Tibial nerve (tissue), 4 donors: ENCODE measurements around the gene BTBD10. TPM values are rescaled to one million over a fixed set of nuclear protein-coding genes. Genes with fewer than 3 reads are reported as not detected.

Experiments used
- DNase-seq, 2 donors: peaks; one replicate each; pipeline ENCODE4 v3.0.0-alpha.2; 2019; ENCODE audit warnings: low spot score in 2 of 2
- H3K27ac ChIP-seq, 4 donors: fragments of 200-600 bp; sonication (generic) in 3 of 4; one replicate each; pipeline ENCODE4 v1.5.1; 2017 to 2019; ENCODE audit warnings: mild to moderate bottlenecking in 1 of 4
- H3K27me3 ChIP-seq, 2 donors: fragments of 200-600 bp; sonication (generic) in 1 of 2; one replicate each; pipeline versions ENCODE4 v1.5.1 to v1.6.0; 2017 to 2019
- H3K36me3 ChIP-seq, 3 donors: fragments of 200-600 bp; sonication (generic); one replicate each; pipeline ENCODE4 v1.5.1; 2018 to 2019
- H3K4me1 ChIP-seq, 4 donors: fragments of 200-600 bp; sonication (generic) in 3 of 4; one replicate each; pipeline ENCODE4 v1.5.1; 2017 to 2019
- H3K4me3 ChIP-seq, 4 donors: fragments of 200-600 bp; sonication (generic) in 3 of 4; one replicate each; pipeline ENCODE4 v1.5.1; 2017 to 2019; ENCODE audit warnings: mild to moderate bottlenecking in 1 of 4, moderate library complexity in 1 of 4
- H3K9me3 ChIP-seq, 4 donors: fragments of 200-600 bp; sonication (generic) in 3 of 4; one replicate each; pipeline ENCODE4 v1.5.1; 2017 to 2019
- CTCF ChIP-seq, 5 experiments: fragments of 200-600 bp in 3 of 5; fragments of 450-650 bp in 2 of 5; sonication (generic) in 3 of 5; IDR thresholded peaks; one replicate each; pipeline ENCODE4 v1.5.1; 2016 to 2019; ENCODE audit warnings: antibody characterized with exemption in 5 of 5, mild to moderate bottlenecking in 3 of 5, moderate library complexity in 2 of 5
- EP300 ChIP-seq, 2 donors: sonication (generic); formaldehyde crosslinking; IDR thresholded peaks; one replicate each; pipeline ENCODE4 v1.6.1; 2017; ENCODE audit warnings: antibody characterized with exemption in 2 of 2, mild to moderate bottlenecking in 1 of 2
- POLR2A ChIP-seq, 2 donors: fragments of 450-650 bp; IDR thresholded peaks; one replicate each; pipeline ENCODE4 v1.6.1; 2017; ENCODE audit warnings: antibody characterized with exemption in 2 of 2, mild to moderate bottlenecking in 2 of 2, moderate library complexity in 2 of 2
- WGBS, 2 donors: methylation state at CpG; one replicate each; pipeline ENCODE4 v1.1.5; 2018; 5-methylcytosine and 5-hydroxymethylcytosine counted together
- total RNA-seq, 4 donors: library from RNA; depleted of rRNA; stranded (reverse); fragments of >200 nt; gene quantifications; one replicate each; pipeline ENCODE4 v1.1.0, GENCODE V29; 2016

Gene BTBD10
- total RNA-seq, 4 donors from 2014 or later: 29.8 to 37.0 (median 33.7) TPM

DNA sequence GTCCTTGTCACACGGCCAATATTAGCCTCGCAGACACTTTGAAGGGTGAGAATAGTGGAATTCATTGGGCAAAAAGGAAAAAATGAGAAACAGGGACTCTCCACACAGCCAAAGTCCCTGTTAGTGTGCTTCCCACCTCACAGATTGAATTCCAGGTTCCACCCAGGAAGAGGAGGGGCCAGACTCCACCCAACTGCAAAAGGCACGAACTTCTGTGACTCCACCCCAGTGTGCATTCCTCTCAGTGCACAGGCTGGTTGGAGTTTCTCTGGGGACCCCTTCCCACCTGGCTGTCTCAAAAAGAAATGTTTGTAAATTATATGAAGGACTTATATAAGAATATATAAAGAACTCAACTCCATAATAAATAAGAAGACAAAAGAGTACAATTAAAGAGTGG lies 12.1 kb upstream of the BTBD10 start:
- Histone ChIP-seq H3K4me3 (no peak overlapping the region), H3K9me3 (no peaks in the 10 kb centered on the region), H3K27ac (no peak overlapping the region), H3K36me3 (no peaks in the 10 kb centered on the region), H3K27me3 (no peaks in the 10 kb centered on the region), H3K4me1 (no peaks in the 10 kb centered on the region)
- TF ChIP-seq EP300 (IDR thresholded peaks at IDR 0.05) (no peak), POLR2A (IDR thresholded peaks at IDR 0.05) (no peak)
- no peak for DNase-seq
- 78 to 81% methylated on average over 3 of the region's 3 CpGs for WGBS, 2 donors

GRCh38 chr11:13473013-13473722 lies 10.1 kb upstream of the BTBD10 start:
- TF ChIP-seq EP300 (IDR thresholded peaks at IDR 0.05): no peak
- TF ChIP-seq POLR2A (IDR thresholded peaks at IDR 0.05): no peak
- TF ChIP-seq CTCF (IDR thresholded peaks at IDR 0.05): no peak
- 59 to 80% methylated on average over 3 of the region's 3 CpGs for WGBS, 2 donors

GRCh38 chr11:13468750-13469149 lies 5.7 kb upstream of the BTBD10 start:
- no peak for DNase-seq
- Histone ChIP-seq H3K27me3 (no peaks in the 10 kb centered on the region), H3K4me3 (no peak overlapping the region), H3K4me1 (peaks cover 0 to 9% (median 4%) of the 10 kb centered on the region in 4 donors), H3K27ac (no peak overlapping the region), H3K36me3 (no peaks in the 10 kb centered on the region), H3K9me3 (no peaks in the 10 kb centered on the region)
- TF ChIP-seq CTCF (IDR thresholded peaks at IDR 0.05) (no peak), POLR2A (IDR thresholded peaks at IDR 0.05) (no peak), EP300 (IDR thresholded peaks at IDR 0.05) (no peak)
- WGBS, 2 donors: 67 to 74% methylated on average over 5 of the region's 5 CpGs

More at GRCh38 chr11:13473013-13473722, 10.1 kb upstream of the BTBD10 start:
- DNase-seq: no peak
- H3K9me3 ChIP-seq: no peaks in the 10 kb centered on the region
- H3K4me1 ChIP-seq: no peaks in the 10 kb centered on the region
- no peaks in the 10 kb centered on the region for H3K27me3 ChIP-seq
- H3K27ac ChIP-seq: no peak overlapping the region
- H3K4me3 ChIP-seq: no peak overlapping the region
- H3K36me3 ChIP-seq: no peaks in the 10 kb centered on the region

- no peaks in the 10 kb centered on the region for H3K27me3 ChIP-seq
- no peaks in the 10 kb centered on the region for H3K36me3 ChIP-seq
- peak in 1 of 2 donors; percentile 18 for DNase-seq
- H3K4me1 ChIP-seq: peaks cover 0 to 24% (median 11%) of the 10 kb centered on the region in 4 donors
- 12% methylated on average over 6 of the region's 6 CpGs for WGBS, 2 donors
- H3K9me3 ChIP-seq: no peaks in the 10 kb centered on the region
- TF ChIP-seq CTCF (IDR thresholded peaks at IDR 0.05) (peak; percentile 15 to 67 (median 50)), POLR2A (IDR thresholded peaks at IDR 0.05) (no peak)
- no peak overlapping the region for H3K4me3 ChIP-seq
- H3K27ac ChIP-seq: no peak overlapping the region
Measured at GRCh38 chr11:13465909-13466371, 2.9 kb upstream of the BTBD10 start.

GRCh38 chr11:13463779-13464290 lies 813 bp upstream of the BTBD10 start:
- 32 to 37% methylated on average over 12 of the region's 12 CpGs for whole genome bisulfite sequencing, 2 donors
- H3K27ac ChIP-seq: peak overlapping the region; percentile 47 to 92 (median 82)

More at GRCh38 chr11:13463779-13464290, 813 bp upstream of the BTBD10 start:
- H3K36me3 ChIP-seq: no peaks in the 10 kb centered on the region
- no peak for TF ChIP-seq CTCF (IDR thresholded peaks at IDR 0.05)
- TF ChIP-seq EP300 (IDR thresholded peaks at IDR 0.05): no peak
- no peak for TF ChIP-seq POLR2A (IDR thresholded peaks at IDR 0.05)
- peak overlapping the region; percentile 60 to 88 (median 74) for H3K4me3 ChIP-seq
- no peak for DNase-seq
- no peaks in the 10 kb centered on the region for H3K27me3 ChIP-seq
- H3K4me1 ChIP-seq: peaks cover 0 to 26% (median 11%) of the 10 kb centered on the region in 4 donors
- H3K9me3 ChIP-seq: no peaks in the 10 kb centered on the region
